HG03196 (cell line): ENCODE data around the gene DNAJC30.
A peak's percentile ranks its signal among the peaks of the same experiment; 100 is the strongest.
"Not testable (repeated sequence)": the region's sequence is repeated elsewhere in the genome, so short reads cannot be mapped to it uniquely, and the experiment has no call there.

ENCODE experiments used
- ATAC-seq: cut with Tn5 transposase; IDR thresholded peaks from one replicate; pipeline ENCODE4 v1.9.1; 2021; ENCODE audit not compliant: unreplicated experiment

The DNAJC30 gene

DNA sequence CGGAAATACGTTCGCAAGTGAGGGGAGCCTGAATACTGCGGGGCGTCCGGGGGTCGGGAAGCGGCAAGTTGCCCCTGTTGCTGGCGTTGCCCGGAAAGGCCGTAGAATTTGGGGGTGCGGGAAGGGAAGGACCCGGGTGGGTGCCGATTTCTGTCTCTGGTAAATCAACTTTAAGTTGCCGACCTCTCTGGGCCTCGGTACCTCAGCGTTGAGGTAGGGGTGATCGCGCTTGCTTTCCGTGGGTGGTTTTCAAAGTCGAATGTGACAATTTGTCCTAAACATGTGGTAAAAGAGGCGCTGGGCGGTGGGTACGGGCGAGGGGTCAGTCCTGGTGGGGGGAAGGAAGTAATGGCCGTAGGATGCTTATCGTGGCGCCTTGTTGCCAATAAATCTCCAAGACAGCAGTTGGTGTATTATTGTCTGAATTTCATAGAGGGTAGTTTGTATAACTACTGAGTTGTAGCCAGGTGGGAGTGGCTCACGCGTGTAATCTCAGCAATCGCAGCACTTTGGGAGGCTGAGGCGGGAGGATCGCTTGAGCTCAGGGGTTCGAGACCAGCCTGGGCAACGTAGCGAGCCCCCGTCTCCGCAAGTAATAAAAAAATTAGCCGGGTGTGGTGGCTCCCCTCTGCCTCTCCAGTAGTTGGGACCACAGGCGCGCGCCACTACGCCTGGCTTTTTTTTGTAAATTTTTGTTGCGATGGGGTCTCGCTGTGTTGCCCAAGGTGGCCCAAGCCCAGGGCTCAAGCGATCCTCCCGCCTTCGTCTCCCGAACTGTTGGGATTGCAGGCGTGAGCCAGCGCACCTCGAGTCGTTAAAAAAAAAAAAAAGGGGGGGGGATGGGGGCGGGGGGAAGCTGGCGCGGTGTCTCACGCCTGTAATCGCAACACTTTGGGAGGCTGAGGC is 788 bp upstream of the DNAJC30 start:
- peak; percentile 6 for ATAC-seq

- no peak for ATAC-seq
Observed at GRCh38 chr7:73682745-73683055, 553 bp downstream of the DNAJC30 start.

DNA sequence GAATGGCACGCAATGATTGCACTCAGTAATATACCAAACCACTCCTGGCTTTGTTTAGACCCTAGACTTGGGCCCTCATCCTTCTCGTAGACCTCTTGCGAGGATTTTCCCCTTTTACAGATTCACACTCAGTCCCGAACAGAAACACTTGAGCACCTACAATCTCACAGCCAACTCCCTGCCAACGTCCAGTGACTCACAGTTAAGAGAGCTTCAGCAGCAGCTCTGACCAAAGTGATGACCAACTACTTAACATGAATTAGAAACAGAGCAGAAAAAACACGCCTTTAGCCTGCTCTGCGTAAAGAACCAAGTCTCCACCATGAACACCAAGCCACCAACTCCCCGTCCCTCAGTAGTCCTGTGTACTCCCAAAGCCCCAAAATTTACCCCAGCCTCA is 2.2 kb downstream of the DNAJC30 start:
- ATAC-seq, result no peak

DNA sequence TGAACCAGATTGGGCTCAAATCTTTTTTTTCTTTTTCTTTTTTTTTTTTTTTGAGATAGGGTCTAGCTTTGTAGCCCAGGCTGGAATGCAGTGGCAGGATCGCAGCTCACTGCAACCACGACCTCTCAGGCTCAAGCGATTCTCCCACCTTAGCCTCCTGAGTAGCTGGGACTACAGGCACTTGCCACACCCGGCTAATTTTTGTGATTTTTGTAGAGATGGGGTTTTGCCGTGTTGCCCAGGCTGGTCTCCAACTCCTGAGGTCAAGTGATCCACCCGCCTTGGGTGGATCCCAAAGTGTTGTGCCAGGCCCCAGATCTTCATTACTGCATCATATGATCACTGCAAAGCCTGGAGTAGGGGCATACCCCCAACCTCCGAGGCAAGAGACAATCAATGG is 2.8 kb downstream of the DNAJC30 start:
- ATAC-seq, result no peak

DNA sequence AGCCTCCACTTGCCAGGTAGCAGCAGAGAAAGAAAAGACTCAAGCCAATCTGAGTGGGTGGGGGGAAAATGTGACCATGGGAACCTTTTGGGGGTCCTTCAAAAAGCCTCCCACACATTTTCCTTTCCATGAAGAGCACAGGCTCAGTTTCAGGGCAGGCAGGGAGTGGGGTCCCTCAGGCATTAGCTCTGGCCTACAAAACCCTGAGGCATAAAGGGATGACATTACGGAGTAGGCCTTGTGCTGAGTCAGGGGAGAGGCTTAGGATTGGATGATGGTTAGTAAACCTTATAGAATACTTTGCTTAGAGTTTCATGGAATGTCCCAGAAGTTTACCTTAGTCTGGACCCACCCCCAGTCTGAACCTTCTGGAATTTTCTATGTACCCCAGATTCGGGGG is 3.5 kb downstream of the DNAJC30 start:
- ATAC-seq, result no peak

- ATAC-seq, result no peak
Observed at GRCh38 chr7:73678862-73679261, 4.4 kb downstream of the DNAJC30 start.

- ATAC-seq, result not testable (repeated sequence)
Observed at GRCh38 chr7:73676062-73676461, 7.2 kb downstream of the DNAJC30 start.

- no peak for ATAC-seq
Observed at GRCh38 chr7:73674468-73675124, 8.7 kb downstream of the DNAJC30 start.

GRCh38 chr7:73671857-73672445 is 11.3 kb downstream of the DNAJC30 start:
- no peak for ATAC-seq

GRCh38 chr7:73671322-73671661 is 12.0 kb downstream of the DNAJC30 start:
- ATAC-seq, result no peak

- no peak for ATAC-seq
Observed at GRCh38 chr7:73669858-73670385, 13.3 kb downstream of the DNAJC30 start.

DNA sequence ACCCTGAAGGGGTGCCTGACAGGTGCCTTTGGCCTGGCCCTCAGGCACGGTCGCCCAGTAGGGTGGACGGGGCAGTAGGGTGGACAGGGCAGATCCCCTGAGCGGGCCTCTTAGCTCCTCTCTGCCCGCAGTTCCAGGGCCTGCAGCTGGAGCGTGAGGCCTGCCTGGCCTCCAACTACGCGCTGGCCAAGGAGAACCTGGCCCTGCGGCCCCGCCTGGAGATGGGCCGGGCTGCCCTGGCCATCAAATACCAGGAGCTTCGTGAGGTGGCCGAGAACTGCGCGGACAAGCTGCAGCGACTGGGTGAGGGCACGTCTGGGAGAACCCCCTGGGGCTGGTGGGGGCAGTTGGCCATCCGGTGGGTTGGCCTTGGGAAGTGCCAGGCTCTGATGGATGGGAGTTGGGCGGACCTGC is 14.0 kb downstream of the DNAJC30 start:
- no peak for ATAC-seq

GRCh38 chr7:73668886-73669230 is 14.4 kb downstream of the DNAJC30 start:
- ATAC-seq, result no peak

GRCh38 chr7:73668103-73668885 is 15.0 kb downstream of the DNAJC30 start:
- ATAC-seq, result no peak

GRCh38 chr7:73667344-73668102 is 15.7 kb downstream of the DNAJC30 start, which contains the start of gene VPS37D:
VPS37D (plus strand) TSS chr7:73667831; CDS start chr7:73667959, 128 bp downstream.
- ATAC-seq, result peak; percentile 88

GRCh38 chr7:73663033-73663432 is 20.2 kb downstream of the DNAJC30 start:
- ATAC-seq, result no peak

DNA sequence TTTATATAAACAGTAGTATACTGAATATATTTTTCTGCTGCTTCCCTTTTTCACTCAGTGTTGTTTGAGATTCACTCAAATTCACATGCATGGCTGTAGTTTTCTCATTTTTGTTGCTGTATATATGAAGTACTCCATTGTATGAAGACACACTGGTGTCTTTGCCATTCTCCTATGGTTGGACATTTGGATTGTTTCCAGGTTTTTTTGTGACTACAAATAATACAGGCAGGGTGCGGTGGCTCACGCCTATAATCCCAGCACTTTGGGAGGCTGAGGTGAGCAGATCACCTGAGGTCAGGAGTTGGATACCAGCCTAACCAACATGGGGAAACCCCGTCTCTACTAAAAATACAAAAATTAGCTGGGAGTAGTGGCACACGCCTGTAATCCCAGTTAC is 22.7 kb downstream of the DNAJC30 start:
- ATAC-seq, result not testable (repeated sequence)

DNA sequence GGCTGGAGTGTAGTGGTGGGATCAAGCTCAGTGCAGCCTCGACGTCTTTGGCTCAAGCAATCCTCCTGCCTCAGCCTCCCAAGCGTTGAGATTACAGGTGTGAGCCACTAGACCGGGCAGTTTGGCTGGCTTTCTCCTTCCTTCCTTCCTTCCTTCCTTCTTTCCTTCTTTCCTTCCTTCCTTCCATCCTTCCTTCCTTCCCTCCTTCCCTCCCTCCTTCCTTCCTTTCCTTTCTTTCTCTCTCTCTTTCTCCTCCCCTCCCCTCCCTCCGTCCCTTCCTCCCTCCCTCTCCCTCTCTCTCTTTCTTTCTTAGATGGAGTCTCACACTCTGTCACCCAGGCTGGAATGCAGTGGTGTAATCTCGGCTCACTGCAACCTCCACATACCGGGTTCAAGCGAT is 23.3 kb downstream of the DNAJC30 start:
- ATAC-seq, result no peak

DNA sequence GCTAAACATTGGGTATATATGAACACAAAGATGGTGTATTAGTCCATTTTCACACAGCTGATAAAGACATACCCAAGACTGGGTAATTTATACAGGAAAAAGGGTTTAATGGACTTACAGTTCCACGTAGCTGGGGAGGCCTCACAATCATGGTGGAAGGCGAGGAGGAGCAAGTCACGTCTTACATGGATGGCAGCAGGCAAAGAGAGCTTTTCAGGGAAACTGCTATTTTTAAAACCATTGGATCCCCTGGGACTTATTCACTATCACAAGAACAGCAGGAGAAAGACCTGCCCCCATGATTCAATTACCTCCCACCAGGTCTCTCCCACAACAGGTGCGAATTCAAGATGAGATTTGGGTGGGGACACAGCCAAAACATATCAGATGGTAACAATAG is 27.9 kb downstream of the DNAJC30 start:
- not testable (repeated sequence) for ATAC-seq

- no peak for ATAC-seq
Observed at GRCh38 chr7:73652541-73652949, 30.7 kb downstream of the DNAJC30 start.
